Tibial artery (tissue), 4 donors: Measurements from ENCODE around the gene DYSF.
A peak's percentile ranks its signal among the peaks of the same experiment; 100 is the strongest.

Experiments used
- DNase-seq, 2 donors: peaks; one replicate each; pipeline ENCODE4 v3.0.0-alpha.2; 2019
- H3K27ac ChIP-seq, 2 donors: fragments of 200-600 bp; sonication (generic) in 1 of 2; 1 replicate in 1 of 2; 2 replicates in 1 of 2; pipeline ENCODE4 v1.5.1; 2018 to 2019; ENCODE audit warnings: mild to moderate bottlenecking in 1 of 2
- H3K27me3 ChIP-seq, 2 donors: fragments of 200-600 bp; sonication (generic) in 1 of 2; one replicate each; pipeline versions ENCODE4 v1.5.1 to v1.6.0; 2016 to 2019
- H3K36me3 ChIP-seq, 3 donors: fragments of 200-600 bp; sonication (generic) in 2 of 3; one replicate each; pipeline ENCODE4 v1.5.1; 2016 to 2019; ENCODE audit warnings: mild to moderate bottlenecking in 2 of 3
- H3K4me1 ChIP-seq, 4 donors: fragments of 200-600 bp; sonication (generic) in 2 of 4; 1 replicate in 3 of 4; 2 replicates in 1 of 4; pipeline ENCODE4 v1.5.1; 2016 to 2019
- H3K4me3 ChIP-seq, 2 donors: fragments of 200-600 bp; sonication (generic) in 1 of 2; 1 replicate in 1 of 2; 2 replicates in 1 of 2; pipeline ENCODE4 v1.5.1; 2018 to 2019; ENCODE audit warnings: mild to moderate bottlenecking in 2 of 2
- H3K9me3 ChIP-seq, 3 donors: fragments of 200-600 bp; sonication (generic) in 1 of 3; one replicate each; pipeline ENCODE4 v1.5.1; 2016 to 2019
- CTCF ChIP-seq, 2 experiments: fragments of 200-600 bp in 1 of 2; fragments of 450-650 bp in 1 of 2; IDR thresholded peaks; one replicate each; pipeline ENCODE4 v1.5.1; 2017 to 2019; ENCODE audit warnings: antibody characterized with exemption in 2 of 2, mild to moderate bottlenecking in 1 of 2, moderate library complexity in 1 of 2
- intact Hi-C: fragments of 100-400 bp; cut with DNase I; formaldehyde crosslinking; loops from one replicate; pipeline ENCODE4 v1.15.0; 2023; ENCODE audit warnings: low total_unique reads

DYSF gene

GRCh38 chr2:71534826-71535225, 81.5 kb downstream of the DYSF start:
- DNase-seq: peak in 1 of 2 donors; percentile 29
- Histone ChIP-seq H3K4me3 (no peak overlapping the region), H3K36me3 (peaks cover 0 to 13% (median 9%) of the 10 kb centered on the region in 3 donors), H3K9me3 (no peaks in the 10 kb centered on the region), H3K27ac (no peak overlapping the region), H3K27me3 (no peaks in the 10 kb centered on the region), H3K4me1 (no peaks in the 10 kb centered on the region)
- TF ChIP-seq CTCF (IDR thresholded peaks at IDR 0.05): no peak
- intact Hi-C loops: no loop called here

GRCh38 chr2:71535526-71535925, 82.2 kb downstream of the DYSF start:
- intact Hi-C loops: no loop called here
- DNase-seq: peak in 1 of 2 donors; percentile 13
- H3K27me3 ChIP-seq: no peaks in the 10 kb centered on the region
- no peak for TF ChIP-seq CTCF (IDR thresholded peaks at IDR 0.05)
- H3K36me3 ChIP-seq: peaks cover 0 to 13% (median 9%) of the 10 kb centered on the region in 3 donors
- no peaks in the 10 kb centered on the region for H3K4me1 ChIP-seq
- no peak overlapping the region for H3K27ac ChIP-seq
- no peaks in the 10 kb centered on the region for H3K9me3 ChIP-seq
- no peak overlapping the region for H3K4me3 ChIP-seq

- no peaks in the 10 kb centered on the region for H3K9me3 ChIP-seq
- no peak overlapping the region for H3K4me3 ChIP-seq
- DNase-seq: peak in 1 of 2 donors; percentile 19
- H3K27ac ChIP-seq: no peak overlapping the region
- H3K4me1 ChIP-seq: no peaks in the 10 kb centered on the region
- peaks cover 0 to 13% (median 9%) of the 10 kb centered on the region in 3 donors for H3K36me3 ChIP-seq
- TF ChIP-seq CTCF (IDR thresholded peaks at IDR 0.05): no peak
- no peaks in the 10 kb centered on the region for H3K27me3 ChIP-seq
- intact Hi-C loops: no loop called here
These were observed 82.9 kb downstream of the DYSF start for GRCh38 chr2:71536226-71536671.

GRCh38 chr2:71538241-71538640, 84.9 kb downstream of the DYSF start:
- Histone ChIP-seq H3K27ac (no peak overlapping the region), H3K36me3 (peaks cover 0 to 13% (median 9%) of the 10 kb centered on the region in 3 donors), H3K4me1 (no peaks in the 10 kb centered on the region), H3K9me3 (no peaks in the 10 kb centered on the region), H3K4me3 (no peak overlapping the region), H3K27me3 (no peaks in the 10 kb centered on the region)
- TF ChIP-seq CTCF (IDR thresholded peaks at IDR 0.05): no peak
- intact Hi-C loops: no loop called here
- DNase-seq: peak in 1 of 2 donors; percentile 35

GRCh38 chr2:71538656-71539265, 85.4 kb downstream of the DYSF start:
- peak in 1 of 2 donors; percentile 39 for DNase-seq
- H3K9me3 ChIP-seq: no peaks in the 10 kb centered on the region
- no peak overlapping the region for H3K4me3 ChIP-seq
- intact Hi-C loops: no loop called here
- peaks cover 0 to 13% (median 9%) of the 10 kb centered on the region in 3 donors for H3K36me3 ChIP-seq
- no peaks in the 10 kb centered on the region for H3K4me1 ChIP-seq
- no peaks in the 10 kb centered on the region for H3K27me3 ChIP-seq
- no peak for TF ChIP-seq CTCF (IDR thresholded peaks at IDR 0.05)
- H3K27ac ChIP-seq: no peak overlapping the region
